Activated CD4-positive, alpha-beta T cell treated with anti-CD3 and anti-CD28 coated beads, Interleukin-2, amount 50 U/mL, for 48 hours (primary cell): ENCODE measurements around the gene URI1.
"Not testable (repeated sequence)": the region's sequence is repeated elsewhere in the genome, so short reads cannot be mapped to it uniquely, and the experiment has no call there.

ENCODE experiments used
- DNase-seq, 2 experiments: peaks; one replicate each; pipeline ENCODE4 v3.0.0-alpha.2; 2020

URI1 gene

DNA sequence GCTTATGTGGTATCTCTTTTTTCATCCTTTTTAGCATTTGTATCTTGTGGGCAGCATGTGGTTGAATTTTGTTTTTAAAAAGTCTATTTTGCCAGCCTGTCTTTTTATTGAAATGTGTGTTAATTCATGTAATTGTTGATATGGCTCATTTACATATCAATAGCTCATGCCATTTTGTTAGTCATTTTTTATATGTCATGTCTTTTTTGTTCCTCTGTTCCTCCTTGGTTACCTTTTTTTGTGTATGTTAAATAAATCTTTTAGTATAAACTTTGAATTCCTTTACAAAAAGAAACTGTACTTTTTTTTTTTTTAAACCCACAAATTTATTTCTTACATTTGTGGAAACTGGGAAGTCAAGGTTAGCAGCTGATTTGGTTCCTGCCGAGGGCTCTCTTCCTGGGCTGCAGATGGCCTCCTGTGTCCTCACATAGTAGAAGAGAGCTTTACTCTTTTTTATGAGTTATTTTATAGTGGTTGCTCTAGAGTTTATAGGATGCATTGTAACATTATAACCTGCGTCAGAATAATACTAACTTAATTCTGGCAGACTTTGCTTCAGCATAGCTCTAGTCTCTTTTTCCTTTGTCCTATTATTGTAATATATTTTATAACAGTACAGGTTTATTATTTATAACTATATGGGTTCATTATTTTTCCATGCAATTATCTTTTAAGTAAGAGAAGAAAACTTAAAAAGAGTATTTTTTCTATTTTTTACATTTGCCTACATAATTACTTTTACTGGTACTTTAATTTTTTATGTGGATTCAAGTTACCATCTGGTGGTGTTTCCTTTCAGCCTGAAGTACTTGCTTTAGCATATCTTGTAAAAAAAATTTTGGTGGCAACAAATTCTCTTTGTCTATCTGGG, 86.3 kb downstream of the URI1 start:
- no peak for DNase-seq

DNA sequence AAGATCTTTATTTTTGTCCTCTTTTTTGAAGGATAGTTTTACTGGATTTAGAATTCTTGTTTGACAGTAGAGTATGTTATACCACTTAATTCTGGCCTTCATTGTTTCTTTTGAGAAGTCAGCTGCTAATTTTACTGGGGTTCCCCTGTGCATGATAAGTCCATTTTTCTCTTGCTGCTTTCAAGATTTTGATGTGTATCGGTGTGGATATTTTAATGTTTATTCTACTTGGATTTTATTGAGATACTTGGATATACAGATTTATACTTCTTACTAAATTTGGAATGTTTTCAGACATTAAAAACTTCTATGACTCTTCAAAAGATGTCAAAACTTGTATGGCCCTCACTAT, 86.9 kb downstream of the URI1 start:
- no peak for DNase-seq

DNA sequence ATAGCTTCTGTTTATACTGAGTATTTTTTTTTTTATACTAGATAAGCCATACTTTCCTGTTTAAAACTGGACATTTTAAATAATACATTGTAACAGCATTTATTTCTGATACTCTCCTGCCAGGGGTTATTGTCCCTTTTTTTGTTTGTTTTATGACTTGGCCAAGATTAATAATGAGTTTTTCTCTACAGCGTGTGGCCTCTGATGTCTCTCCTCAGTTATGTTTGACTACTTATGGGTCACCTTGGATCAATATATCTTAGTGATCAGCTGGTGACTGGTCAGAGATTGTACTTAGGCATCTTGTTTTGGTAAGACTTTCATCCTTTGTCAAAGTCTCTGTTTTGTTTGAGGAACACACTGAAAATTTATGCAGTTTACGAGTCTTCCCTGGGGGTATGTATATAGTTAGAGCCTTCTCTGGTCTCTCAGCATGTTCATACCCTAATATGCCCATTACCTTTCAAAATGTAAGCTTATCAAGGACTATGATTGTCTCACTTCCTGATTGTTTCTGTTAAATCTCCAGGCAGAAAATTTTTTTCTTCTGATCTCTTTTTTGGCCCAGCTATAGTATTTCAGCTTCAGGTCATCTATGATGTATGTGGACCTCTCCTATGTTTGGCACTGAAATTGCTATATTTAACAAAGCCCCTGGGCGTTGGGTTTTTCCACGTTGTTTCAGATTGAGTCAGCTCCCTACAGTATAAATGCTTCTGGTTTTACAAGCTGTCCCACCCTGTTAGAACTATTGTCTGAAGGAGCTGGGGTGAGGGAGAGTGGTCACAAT, 87.9 kb downstream of the URI1 start:
- no peak for DNase-seq

DNA sequence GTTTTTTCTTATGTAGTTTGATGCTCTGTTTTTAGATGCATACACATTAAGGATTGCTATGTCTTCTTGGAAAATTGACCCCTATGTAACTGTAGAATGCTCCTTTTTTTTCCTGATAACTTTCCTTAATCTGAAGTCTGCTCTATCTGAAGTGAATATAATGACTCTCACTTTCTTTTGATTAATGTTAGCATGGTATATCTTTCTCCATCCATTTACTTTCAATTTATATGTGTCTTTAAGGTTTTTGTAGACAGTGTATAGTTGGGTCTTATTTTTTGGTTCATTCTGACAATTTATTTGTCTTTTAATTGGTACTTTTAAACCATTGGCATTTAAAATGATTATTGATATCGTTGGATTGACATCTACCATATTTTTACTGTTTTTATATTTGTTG, 92.3 kb downstream of the URI1 start:
- no peak for DNase-seq

DNA sequence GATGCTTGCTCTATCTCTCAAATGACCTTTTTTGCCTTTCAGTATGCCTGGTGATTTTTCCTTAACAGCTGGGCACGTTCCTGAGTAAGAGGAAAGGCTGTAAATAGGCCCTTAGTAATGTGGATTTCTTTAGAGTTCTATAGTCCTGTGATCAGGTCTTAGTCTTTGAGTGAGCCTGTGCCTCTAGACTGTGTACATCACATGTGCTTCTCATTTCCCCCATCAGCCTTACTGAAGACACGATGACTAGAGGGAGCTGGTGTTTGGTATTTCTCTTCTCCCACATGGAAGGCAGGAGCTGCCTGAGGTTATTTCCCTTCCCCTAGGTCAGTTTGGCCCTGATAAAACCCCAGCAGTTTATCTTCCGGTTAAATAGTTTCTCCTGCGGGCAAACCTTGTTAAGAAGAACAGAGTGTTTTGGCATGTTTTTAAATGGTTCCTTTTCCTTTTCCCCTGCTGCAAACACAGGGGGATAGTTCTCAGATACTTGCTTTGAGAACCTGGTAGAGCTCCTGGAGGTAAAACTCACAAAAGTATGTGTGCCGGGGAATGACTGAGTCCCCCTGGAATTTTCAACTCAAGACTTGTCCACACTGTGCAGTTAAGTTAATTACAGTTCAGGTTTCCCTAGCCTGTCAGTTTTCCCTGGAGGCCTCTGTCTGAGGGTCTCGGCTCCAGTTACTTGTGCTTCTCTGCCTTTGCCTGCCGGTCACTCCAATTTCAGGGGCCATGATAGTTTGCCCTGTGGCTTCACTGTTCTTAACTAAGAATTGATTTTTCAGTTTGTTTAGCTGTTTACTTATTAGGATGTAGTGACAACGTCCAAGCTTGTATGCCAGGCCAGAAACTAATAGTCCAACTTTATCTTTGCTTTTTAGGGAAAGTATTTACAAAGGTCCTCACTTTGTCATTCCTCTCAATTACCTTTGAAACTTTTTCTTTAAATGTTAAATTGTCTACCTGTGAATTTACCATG, 94.4 kb downstream of the URI1 start:
- DNase-seq = no peak

DNA sequence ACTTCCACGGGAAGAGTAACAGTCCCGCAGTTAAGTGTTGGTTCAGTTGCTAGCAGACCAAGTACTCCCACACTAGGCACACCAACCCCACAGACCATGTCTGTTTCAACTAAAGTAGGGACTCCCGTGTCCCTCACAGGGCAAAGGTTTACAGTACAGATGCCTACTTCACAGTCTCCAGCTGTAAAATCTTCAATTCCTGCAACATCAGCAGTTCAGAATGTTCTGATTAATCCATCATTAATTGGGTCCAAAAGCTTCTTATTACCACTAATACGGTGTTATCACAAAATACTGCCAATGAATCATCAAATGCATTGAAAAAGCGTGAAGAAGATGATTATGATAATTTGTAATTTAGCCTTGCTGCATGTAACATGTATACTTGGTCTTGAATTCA, 95.8 kb downstream of the URI1 start:
- DNase-seq = no peak

DNA sequence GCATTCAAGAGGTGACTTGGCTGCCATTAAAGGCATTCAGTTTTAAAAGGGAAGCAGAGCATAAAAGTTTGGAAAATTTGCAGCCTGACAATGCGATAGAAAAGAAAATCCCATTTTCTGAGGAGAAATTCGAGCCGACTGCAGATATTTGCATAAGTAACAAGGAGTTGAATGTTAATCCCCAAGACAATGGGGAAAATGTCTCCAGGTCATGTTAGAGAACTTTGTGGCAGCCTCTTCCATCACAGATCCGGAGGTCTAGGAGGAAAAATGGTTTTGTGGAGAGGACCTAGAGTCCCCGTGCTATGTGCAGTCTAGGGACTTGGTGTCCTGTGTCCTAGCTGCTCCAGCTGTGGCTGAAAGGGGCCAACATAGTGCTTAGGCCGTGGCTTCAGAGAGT, 99.9 kb downstream of the URI1 start:
- DNase-seq = not testable (repeated sequence)

DNA sequence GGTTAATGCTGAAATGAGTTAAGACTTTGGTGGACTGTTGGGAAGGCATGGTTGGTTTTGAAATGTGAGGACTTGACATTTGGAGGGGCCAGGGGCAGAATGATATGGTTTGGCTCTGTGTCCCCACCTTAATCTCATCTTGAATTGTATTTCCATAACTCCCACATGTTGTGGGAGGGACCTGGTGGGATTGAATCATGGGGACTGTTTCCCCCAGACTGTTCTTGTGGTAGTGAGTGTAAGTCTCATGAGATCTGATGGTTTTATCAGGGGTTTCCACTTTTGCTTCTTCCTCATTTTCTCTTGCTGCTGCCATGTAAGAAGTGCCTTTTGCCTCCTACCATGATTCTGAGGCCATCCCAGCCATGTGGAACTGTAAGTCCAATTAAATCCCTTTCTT, 101.0 kb downstream of the URI1 start:
- not testable (repeated sequence) for DNase-seq

DNA sequence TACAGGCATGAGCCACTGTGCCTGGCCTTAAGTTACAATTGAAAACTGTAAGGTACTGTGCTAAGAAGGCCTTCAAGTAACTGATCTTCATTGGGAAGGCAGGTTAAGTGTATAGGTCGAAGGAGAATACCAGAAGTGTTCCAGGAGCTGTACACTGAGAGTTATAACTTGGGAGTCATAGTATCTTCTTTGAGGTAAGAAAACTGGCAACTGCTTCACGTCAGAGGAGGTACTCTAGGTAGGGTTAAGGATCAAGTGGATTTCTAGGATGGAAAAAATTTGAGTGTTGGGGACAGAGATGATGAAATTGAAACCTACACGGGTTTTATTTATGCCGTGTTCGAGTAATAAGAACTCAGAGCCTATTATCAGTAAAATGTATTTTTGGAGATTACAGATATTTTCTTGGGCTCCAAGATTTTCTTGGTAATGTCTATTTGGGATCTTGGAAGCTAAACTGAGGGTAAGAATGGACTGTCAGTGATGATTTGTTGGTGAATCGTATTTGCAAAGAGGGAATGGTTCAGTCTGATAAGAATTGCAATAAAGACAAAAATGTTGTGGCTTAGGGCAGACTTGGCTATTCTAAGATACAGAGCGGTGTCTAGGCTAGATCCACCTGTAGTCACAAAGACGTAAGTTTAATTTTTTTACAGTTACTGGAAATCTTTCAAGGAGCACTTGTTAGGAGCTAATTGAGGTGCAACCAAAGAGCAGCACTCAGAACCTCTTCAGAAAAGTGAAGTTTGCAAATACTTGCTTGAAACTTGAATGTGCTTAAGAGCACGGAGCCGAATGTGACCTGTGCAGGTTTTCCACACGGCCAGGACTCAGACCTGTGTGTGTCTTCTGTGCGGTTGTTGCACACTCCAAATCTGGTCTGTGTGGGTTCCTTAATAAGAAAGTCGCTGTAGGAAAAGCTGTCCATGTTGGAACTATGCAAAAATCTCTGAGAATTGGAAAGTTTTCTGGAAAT, 102.5 kb downstream of the URI1 start:
- DNase-seq = no peak

DNA sequence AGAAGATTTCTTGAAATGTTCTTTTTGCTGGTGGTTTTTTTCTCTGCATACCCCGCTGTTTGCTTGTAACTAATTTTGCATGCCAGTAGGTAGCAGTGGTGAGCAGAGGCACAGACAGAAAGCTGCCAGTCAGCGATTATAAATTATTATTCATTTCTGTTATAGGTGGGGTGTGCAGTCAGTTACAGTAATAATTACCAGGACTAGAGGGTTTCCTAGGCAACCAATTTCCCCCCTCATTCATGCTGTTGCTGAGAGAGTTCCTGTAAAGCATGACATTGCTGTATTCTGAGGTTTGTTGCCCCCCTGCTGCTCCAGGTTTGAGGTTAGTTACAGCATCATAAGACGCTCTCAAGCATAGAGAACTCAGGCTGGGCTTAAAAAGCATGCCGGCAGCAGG, 104.5 kb downstream of the URI1 start:
- DNase-seq = no peak

DNA sequence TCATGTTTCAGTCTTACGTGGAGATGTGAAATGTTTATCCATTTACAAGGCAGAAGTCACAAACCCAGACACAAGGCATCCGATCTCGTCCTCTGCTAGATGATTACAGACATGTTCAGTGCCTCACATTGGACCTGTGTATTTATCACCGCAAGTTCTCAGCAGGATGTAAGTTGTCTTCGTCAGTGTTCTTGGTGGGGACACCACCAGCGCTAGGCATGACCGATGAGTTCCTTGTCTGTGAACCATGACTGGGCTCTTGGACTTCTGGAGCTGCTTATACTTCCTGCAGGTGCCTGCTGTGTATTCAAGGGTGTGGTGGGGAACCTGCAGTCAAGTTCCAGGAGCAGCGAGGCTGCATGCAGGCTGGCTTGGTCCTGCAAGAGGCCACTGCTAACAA, 105.4 kb downstream of the URI1 start:
- DNase-seq = no peak

DNA sequence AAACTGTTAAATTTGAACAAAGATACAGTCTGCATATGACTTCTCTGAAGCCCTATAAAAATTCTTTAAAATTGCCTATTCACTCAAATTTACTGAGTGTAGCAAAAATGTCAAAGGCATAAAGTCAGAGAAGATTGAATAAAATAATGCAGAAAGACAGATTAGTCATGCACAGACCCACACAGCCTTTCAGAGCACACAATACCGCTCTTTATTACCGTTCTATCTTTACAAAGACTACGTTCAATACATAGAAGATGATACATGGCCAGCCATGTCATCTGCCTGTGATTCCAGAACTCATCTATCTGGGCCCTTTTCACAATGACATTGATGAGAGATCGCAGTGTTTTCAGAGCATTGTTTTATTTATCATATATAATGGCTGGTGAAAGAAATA, 107.2 kb downstream of the URI1 start:
- DNase-seq = no peak

DNA sequence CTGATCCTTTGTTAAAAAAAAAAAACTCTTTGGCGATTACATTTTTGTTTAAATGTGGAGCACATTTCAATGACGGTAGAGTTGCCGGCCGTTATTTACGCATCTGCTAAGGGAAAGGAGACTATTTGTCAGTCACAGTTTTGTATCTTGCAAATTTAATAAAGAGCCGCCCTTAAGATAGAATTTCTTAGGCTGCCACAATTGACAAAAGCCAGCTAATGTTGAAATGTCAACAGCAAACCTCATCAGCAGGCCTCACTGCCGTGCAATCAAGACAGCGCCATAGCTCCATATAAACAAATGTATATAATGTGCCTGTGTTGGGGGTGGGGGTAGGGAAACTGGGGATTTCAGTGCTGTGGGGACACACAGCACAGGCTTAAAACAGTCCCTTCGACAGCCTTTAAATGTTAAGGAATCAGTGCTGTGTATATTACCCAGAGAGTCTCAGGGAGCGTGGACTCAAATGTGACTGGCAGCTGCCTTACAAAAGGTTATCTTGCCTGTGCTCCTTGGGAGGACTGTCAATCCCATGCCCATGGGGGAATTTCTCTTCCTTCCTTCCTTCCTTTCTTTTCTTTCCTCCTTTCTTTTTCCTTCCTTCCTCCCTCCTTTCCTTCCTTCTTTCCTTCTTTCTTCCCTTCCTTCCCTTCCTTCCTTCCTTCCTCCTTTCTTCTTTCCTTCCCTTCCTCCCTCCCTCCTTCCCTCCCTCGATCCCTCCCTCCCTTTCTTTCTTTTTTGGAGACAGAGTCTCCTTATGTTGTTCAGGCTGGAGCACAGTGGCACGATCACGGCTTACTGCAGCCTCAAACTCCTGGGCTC, 108.0 kb downstream of the URI1 start:
- DNase-seq = no peak

DNA sequence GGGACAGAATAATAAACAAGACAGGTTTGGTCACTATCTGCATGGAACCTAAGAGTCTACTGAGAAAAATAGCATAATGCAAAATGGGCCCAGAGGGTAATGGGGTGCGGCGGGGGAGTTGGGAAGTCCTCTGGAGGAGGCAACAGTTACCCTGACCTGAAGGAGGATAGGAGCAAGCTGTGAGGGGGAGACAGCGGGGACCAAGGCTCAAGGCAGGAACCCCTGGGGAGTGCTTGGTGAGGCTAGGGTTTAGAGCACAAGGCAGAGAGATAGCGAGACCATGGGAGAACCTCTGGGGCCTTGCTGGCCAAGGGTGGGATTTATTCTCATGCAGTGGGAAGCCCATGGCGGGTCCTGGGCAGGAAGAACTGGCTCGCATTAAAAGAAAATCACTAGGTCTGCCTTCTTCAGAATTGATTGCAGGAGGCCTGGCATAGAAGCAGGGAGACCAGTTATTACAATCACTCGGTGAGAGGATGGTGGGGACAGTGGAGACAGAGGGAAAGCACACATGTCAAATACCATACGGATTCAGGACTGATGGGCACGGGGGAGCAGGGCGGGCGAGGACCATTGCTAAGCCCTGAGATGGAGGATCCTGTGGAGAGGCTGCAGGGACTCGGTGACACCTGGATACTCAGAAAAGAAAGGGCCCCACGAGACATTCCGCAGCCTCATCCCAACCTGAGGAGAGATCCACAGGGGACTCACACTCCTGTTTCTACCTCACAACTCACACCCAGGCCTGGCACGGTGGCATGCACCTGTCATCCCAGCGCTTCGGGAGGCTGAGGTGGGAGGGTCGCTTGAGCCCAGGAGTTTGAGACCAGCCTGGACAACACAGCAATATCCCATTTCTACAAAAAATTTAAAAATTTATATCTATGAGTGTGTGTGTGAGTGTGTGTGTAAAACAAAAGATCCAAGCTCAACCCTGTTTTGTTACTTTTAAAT, 110.4 kb downstream of the URI1 start:
- no peak for DNase-seq

DNA sequence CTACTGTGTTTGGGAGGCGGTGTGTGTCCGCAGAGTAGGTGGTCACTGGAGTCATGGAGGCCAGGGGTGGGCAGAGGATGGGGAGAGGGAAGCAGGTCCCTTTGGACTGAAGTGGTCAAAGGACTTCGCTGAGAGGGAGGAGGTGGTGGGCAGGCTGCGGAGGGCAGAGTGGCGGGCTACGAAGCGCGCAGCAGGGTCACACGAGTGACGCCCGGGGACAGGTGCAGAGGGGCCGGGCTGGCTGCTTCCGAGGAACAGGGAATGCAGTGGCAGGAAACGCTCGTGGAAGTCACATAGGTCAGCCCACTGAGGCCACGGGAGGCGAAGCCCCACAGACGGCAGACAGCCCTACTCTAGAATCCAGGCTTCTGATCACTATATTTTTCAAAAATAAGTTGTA, 111.5 kb downstream of the URI1 start:
- DNase-seq = no peak

DNA sequence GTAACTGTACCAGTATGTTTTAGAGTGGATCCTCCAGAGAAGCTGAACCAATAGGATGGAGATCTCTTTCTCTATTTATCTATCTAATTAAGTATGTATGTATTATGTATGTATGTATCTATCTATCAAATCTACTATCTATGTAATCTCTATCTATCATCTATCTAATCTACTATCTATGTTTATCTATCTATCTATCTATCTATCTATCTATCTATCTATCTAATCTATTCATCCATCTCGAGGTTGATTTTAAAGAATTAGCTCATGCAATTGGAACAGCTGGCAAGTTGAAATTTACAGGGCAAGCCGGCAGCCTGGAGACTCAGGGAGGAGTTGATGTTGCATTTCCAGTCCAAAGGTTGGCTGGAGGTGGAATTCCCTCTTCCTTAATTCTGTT, 112.2 kb downstream of the URI1 start:
- DNase-seq = no peak

DNA sequence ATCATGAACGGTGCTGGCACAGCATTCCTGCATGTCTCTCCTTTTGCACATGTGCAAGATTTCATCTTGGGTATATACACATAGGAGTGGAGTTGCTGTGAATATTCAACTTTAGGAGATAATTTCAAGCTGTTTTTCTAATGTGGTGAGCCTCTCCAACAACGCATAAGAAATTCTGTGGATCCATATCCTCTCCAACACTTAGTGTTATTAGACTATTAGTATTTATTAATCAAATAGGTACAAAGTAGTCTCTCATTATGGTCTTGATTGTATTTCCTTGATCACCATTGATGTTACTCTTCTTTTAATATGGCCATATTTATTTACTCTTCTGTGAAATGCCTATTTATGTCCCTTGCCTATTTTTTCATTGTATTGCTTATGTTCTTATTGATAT, 114.5 kb downstream of the URI1 start:
- DNase-seq = no peak

DNA sequence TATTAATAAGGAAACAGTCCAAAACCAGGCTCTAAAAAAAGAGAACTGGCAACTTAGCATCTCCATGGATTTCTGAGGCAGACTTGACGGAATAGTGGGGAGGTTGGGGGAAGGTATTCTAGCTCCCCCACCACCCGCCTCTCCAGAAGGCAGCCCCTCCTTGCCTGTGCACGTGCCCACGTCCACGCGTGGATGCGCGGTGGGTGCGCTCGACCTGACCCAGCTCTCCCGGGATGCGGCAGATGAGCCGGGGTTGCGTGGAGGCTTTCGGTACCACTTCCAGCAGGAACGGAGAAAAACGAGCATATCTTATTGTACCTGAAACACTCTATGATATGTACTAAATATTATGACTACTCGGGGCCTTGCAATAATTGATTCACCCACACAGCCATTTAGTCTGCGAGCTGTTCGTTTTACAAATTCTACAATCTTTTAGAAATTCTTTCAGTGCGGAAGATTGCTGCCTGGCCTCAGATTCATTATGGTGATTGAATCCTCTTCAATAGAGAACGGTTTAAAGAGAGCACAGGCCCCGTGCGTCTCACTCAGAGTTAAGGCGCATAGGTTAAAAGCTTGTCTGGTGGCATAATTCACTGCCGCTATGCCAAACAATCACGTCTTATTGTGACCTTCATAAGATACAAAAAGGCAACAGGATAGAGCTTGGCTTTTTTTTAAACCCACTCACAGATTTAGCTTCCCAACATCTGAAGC, 117.9 kb downstream of the URI1 start:
- DNase-seq = no peak
